Neural cell (in vitro differentiated cells): Measurements from ENCODE around the gene RAB3B. TPM values are rescaled to one million over a fixed set of nuclear protein-coding genes. Genes with fewer than 3 reads are reported as not detected.

Source experiments
- H2AFZ ChIP-seq: fragments of 200-600, 300-800 bp; sonication (generic), shearing (Covaris generic); 2 replicates; pipeline ENCODE4 v1.6.0; 2014; ENCODE audit warnings: low read depth, mild to moderate bottlenecking, antibody characterized with exemption, low read length, moderate library complexity
- H3F3A ChIP-seq: fragments of 200-600 bp; shearing (Covaris generic); 2 replicates; pipeline ENCODE4 v1.6.1; 2016; ENCODE audit warnings: mild to moderate bottlenecking, moderate library complexity, mixed read lengths, antibody characterized with exemption, low read length; ENCODE audit not compliant: insufficient read depth, poor library complexity, severe bottlenecking
- H3K27ac ChIP-seq: fragments of 200-600, 300-800 bp; sonication (generic), shearing (Covaris generic); 2 replicates; pipeline ENCODE4 v1.5.1; 2014; ENCODE audit warnings: mild to moderate bottlenecking, low read length, moderate library complexity
- H3K27me3 ChIP-seq: fragments of 300-800, 200-600 bp; sonication (generic), shearing (Covaris generic); 2 replicates; pipeline ENCODE4 v1.6.0; 2014; ENCODE audit warnings: mild to moderate bottlenecking, low read depth, low read length, moderate library complexity; ENCODE audit not compliant: insufficient read depth
- H3K36me3 ChIP-seq: fragments of 300-800, 200-600 bp; sonication (generic), shearing (Covaris generic); 2 replicates; pipeline ENCODE4 v1.5.1; 2014; ENCODE audit warnings: mild to moderate bottlenecking, antibody characterized with exemption, low read length, moderate library complexity; ENCODE audit not compliant: insufficient read depth
- H3K4me2 ChIP-seq: fragments of 300-800, 200-600 bp; sonication (generic), shearing (Covaris generic); 2 replicates; pipeline ENCODE4 v1.6.0; 2014; ENCODE audit warnings: mild to moderate bottlenecking, low read length
- H3K4me3 ChIP-seq: fragments of 300-800, 200-600 bp; sonication (generic), shearing (Covaris generic); 2 replicates; pipeline ENCODE4 v1.5.1; 2014; ENCODE audit warnings: mild to moderate bottlenecking, low read length, moderate library complexity
- H3K79me2 ChIP-seq: fragments of 200-600 bp; shearing (Covaris generic); replicated peaks from 2 replicates; pipeline ENCODE4 v1.6.0; 2014; ENCODE audit warnings: mild to moderate bottlenecking, low read length, moderate library complexity; ENCODE audit not compliant: insufficient read depth
- H3K9ac ChIP-seq: fragments of 300-800, 200-600 bp; sonication (generic), shearing (Covaris generic); 2 replicates; pipeline ENCODE4 v1.6.1; 2016; ENCODE audit warnings: mild to moderate bottlenecking, low read length, mixed read lengths
- H3K9me2 ChIP-seq: fragments of 200-600 bp; shearing (Covaris generic); 2 replicates; pipeline ENCODE4 v1.6.1; 2016; ENCODE audit warnings: mild to moderate bottlenecking, low read length, mixed read lengths; ENCODE audit not compliant: insufficient read depth
- H3K9me3 ChIP-seq: fragments of 200-600, 300-800 bp; sonication (generic), shearing (Covaris generic); 2 replicates; pipeline ENCODE4 v1.6.1; 2016; ENCODE audit warnings: mild to moderate bottlenecking, mixed run types, low read length, moderate library complexity, mixed read lengths
- H4K20me1 ChIP-seq: fragments of 200-600 bp; shearing (Covaris generic); 2 replicates; pipeline ENCODE4 v1.6.1; 2016; ENCODE audit warnings: mild to moderate bottlenecking, mixed run types; ENCODE audit not compliant: insufficient read depth
- EP300 ChIP-seq: fragments of 450-650 bp; conservative IDR thresholded peaks from 2 replicates; pipeline ENCODE4 v1.6.1; 2014; ENCODE audit warnings: antibody characterized with exemption, mild to moderate bottlenecking, moderate library complexity; ENCODE audit not compliant: poor library complexity, severe bottlenecking
- EZH2 ChIP-seq: fragments of 200-600, 300-800 bp; shearing (Covaris generic), sonication (generic); IDR thresholded peaks from 2 replicates; pipeline ENCODE4 v1.6.1; 2014; ENCODE audit warnings: antibody characterized with exemption, low read length, borderline replicate concordance, mild to moderate bottlenecking; ENCODE audit not compliant: insufficient read depth, poor library complexity, severe bottlenecking
- MXI1 ChIP-seq: fragments of 450-650 bp; conservative IDR thresholded peaks from 2 replicates; pipeline ENCODE4 v1.6.1; 2014; ENCODE audit warnings: antibody characterized with exemption, mild to moderate bottlenecking; ENCODE audit not compliant: poor library complexity, severe bottlenecking
- POLR2AphosphoS5 ChIP-seq: IDR thresholded peaks from 2 replicates; pipeline ENCODE4 v1.6.1; 2012
- RAD21 ChIP-seq: fragments of 450-650 bp; conservative IDR thresholded peaks from 2 replicates; pipeline ENCODE4 v1.6.1; 2014; ENCODE audit warnings: antibody characterized with exemption, mild to moderate bottlenecking, moderate library complexity
- SMC3 ChIP-seq: fragments of 450-650 bp; conservative IDR thresholded peaks from 2 replicates; pipeline ENCODE4 v1.6.1; 2014; ENCODE audit warnings: antibody characterized with exemption, mild to moderate bottlenecking, moderate library complexity; ENCODE audit not compliant: poor library complexity
- TAF1 ChIP-seq: IDR thresholded peaks from 2 replicates; pipeline ENCODE4 v1.6.1; 2012; ENCODE audit warnings: low read depth
- polyA plus RNA-seq: library from polyadenylated mRNA; depleted of rRNA; stranded (reverse); fragments of >200 nt; gene quantifications from 2 replicates; pipeline ENCODE4 v1.2.3, GENCODE V29; 2014
- TF ChIP-seq, protein P1 (sequence below): fragments of 450-650 bp; IDR thresholded peaks from 2 replicates; pipeline ENCODE4 v1.5.1; 2014; ENCODE audit warnings: antibody characterized with exemption, mild to moderate bottlenecking, moderate library complexity; ENCODE audit not compliant: poor library complexity, severe bottlenecking
- TF ChIP-seq, protein P2 (sequence below): IDR thresholded peaks from 2 replicates; pipeline ENCODE4 v1.6.1; 2012; ENCODE audit warnings: borderline replicate concordance

The RAB3B gene
- polyA plus RNA-seq, 1 donor from 2014 or later: 15.0 TPM

DNA sequence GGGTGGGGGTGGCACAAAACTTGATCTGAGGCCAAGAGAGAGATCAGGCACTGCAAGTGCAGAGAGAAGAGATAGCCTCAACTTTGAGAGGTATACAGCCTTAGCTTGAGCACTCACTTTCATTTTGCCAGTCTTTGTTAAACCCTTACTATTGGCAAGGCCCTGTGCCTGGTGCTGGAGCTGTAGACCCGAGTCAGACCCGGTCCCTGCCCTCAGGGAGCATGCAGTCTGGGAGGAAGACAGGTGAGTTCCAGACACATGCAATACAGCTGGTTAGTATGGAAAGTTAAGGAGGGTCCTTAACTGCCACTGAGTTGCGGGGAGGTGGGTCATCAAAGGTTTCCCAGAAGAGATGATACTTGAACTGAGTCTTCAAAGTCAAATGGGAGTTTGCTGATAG, 31.7 kb downstream of the RAB3B start:
- Histone ChIP-seq H3K27ac (no peak overlapping the region), H3K9me3 (no peaks in the 10 kb centered on the region), H3K27me3 (no peaks in the 10 kb centered on the region), H3F3A (no peaks in the 10 kb centered on the region), H3K9ac (no peak overlapping the region), H3K79me2 (no peaks in the 10 kb centered on the region), H3K9me2 (no peaks in the 10 kb centered on the region), H3K4me2 (no peak overlapping the region), H2AFZ (no peak overlapping the region), H3K4me3 (no peak overlapping the region), H3K36me3 (no peaks in the 10 kb centered on the region), H4K20me1 (no peaks in the 10 kb centered on the region)
- TF ChIP-seq RAD21: no peak
- no peak for TF ChIP-seq POLR2AphosphoS5
- TF ChIP-seq EP300: no peak
- TF ChIP-seq SMC3: no peak

DNA sequence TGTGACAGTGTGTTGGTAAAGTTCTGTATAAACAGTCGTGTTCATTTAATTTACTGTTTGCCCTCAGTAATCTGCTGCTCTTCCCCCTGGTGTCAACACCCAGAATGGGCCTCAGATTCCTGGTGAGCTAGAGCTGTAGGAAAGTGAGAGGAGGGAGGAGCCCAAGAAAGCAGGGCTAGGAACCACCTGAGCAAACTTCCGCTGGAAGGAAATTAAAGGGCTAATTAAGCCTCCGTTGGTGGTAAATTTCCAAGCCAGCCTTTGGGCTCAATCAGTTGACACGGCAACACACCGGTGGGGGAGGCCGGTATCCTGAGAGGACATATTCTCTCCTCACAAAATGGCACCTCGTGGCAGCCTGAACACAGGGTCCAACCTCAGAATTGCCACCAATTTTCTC, 32.9 kb downstream of the RAB3B start:
- no peaks in the 10 kb centered on the region for H3K9me2 ChIP-seq
- no peaks in the 10 kb centered on the region for H3F3A ChIP-seq
- TF ChIP-seq SMC3: no peak
- TF ChIP-seq EZH2: no peak
- TF ChIP-seq EP300: no peak
- TF ChIP-seq MXI1: no peak
- TF ChIP-seq, protein P1, sequence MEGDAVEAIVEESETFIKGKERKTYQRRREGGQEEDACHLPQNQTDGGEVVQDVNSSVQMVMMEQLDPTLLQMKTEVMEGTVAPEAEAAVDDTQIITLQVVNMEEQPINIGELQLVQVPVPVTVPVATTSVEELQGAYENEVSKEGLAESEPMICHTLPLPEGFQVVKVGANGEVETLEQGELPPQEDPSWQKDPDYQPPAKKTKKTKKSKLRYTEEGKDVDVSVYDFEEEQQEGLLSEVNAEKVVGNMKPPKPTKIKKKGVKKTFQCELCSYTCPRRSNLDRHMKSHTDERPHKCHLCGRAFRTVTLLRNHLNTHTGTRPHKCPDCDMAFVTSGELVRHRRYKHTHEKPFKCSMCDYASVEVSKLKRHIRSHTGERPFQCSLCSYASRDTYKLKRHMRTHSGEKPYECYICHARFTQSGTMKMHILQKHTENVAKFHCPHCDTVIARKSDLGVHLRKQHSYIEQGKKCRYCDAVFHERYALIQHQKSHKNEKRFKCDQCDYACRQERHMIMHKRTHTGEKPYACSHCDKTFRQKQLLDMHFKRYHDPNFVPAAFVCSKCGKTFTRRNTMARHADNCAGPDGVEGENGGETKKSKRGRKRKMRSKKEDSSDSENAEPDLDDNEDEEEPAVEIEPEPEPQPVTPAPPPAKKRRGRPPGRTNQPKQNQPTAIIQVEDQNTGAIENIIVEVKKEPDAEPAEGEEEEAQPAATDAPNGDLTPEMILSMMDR: no peak
- TF ChIP-seq, protein P2, sequence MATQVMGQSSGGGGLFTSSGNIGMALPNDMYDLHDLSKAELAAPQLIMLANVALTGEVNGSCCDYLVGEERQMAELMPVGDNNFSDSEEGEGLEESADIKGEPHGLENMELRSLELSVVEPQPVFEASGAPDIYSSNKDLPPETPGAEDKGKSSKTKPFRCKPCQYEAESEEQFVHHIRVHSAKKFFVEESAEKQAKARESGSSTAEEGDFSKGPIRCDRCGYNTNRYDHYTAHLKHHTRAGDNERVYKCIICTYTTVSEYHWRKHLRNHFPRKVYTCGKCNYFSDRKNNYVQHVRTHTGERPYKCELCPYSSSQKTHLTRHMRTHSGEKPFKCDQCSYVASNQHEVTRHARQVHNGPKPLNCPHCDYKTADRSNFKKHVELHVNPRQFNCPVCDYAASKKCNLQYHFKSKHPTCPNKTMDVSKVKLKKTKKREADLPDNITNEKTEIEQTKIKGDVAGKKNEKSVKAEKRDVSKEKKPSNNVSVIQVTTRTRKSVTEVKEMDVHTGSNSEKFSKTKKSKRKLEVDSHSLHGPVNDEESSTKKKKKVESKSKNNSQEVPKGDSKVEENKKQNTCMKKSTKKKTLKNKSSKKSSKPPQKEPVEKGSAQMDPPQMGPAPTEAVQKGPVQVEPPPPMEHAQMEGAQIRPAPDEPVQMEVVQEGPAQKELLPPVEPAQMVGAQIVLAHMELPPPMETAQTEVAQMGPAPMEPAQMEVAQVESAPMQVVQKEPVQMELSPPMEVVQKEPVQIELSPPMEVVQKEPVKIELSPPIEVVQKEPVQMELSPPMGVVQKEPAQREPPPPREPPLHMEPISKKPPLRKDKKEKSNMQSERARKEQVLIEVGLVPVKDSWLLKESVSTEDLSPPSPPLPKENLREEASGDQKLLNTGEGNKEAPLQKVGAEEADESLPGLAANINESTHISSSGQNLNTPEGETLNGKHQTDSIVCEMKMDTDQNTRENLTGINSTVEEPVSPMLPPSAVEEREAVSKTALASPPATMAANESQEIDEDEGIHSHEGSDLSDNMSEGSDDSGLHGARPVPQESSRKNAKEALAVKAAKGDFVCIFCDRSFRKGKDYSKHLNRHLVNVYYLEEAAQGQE: no peak
- TF ChIP-seq TAF1: no peak
- no peak for TF ChIP-seq RAD21
- H4K20me1 ChIP-seq: no peaks in the 10 kb centered on the region
- no peak overlapping the region for H2AFZ ChIP-seq
- H3K27me3 ChIP-seq: no peaks in the 10 kb centered on the region
- H3K27ac ChIP-seq: no peak overlapping the region
- no peak overlapping the region for H3K4me2 ChIP-seq
- no peaks in the 10 kb centered on the region for H3K36me3 ChIP-seq
- no peaks in the 10 kb centered on the region for H3K9me3 ChIP-seq
- no peaks in the 10 kb centered on the region for H3K79me2 ChIP-seq
- no peak overlapping the region for H3K4me3 ChIP-seq
- no peak overlapping the region for H3K9ac ChIP-seq
